ENCODE results near the gene CERK. TPM values are rescaled to one million over a fixed set of nuclear protein-coding genes. Genes with fewer than 3 reads are reported as not detected.
"Not testable (repeated sequence)": the region's sequence is repeated elsewhere in the genome, so short reads cannot be mapped to it uniquely, and the experiment has no call there.

The CERK gene
- total and polyA plus RNA-seq, 4 donors, result 7.9 to 24.3 (median 10.2) TPM

GRCh38 chr22:46635756-46636155 is 102.3 kb downstream of the CERK start:
- Histone ChIP-seq H3K4me3 (ENCODE audit: low read depth in 1 of 3, low read length in 3 of 3) (peak overlapping the region in 1 of 3 donors; percentile 47), H3K9me3 (ENCODE audit: control insufficient read depth in 4 of 4, low read length in 3 of 4) (no peaks in the 10 kb centered on the region), H3K36me3 (ENCODE audit: control insufficient read depth in 4 of 4, insufficient read depth in 3 of 4, low read depth in 1 of 4, low read length in 3 of 4) (no peaks in the 10 kb centered on the region), H3K4me1 (ENCODE audit: control insufficient read depth in 4 of 4, insufficient read depth in 4 of 4, low read length in 3 of 4) (peaks cover 0 to 40% (median 14%) of the 10 kb centered on the region in 4 donors), H3K9ac (ENCODE audit: low read depth in 1 of 2, low read length in 2 of 2) (no peak overlapping the region), H3K27ac (ENCODE audit: low read depth in 1 of 2, low read length in 2 of 2) (peak overlapping the region; percentile 77 to 93), H3K27me3 (ENCODE audit: control insufficient read depth in 4 of 4, insufficient read depth in 4 of 4, low read length in 3 of 4) (no peaks in the 10 kb centered on the region)
- 43% methylated on average over 11 of the region's 11 CpGs for WGBS
- DNase-seq (ENCODE audit: low spot score), result no peak
- TF ChIP-seq HNF4A (conservative IDR thresholded peaks at IDR 0.05) (no peak), REST (IDR thresholded peaks at IDR 0.05) (no peak), ATF3 (IDR thresholded peaks at IDR 0.05) (no peak), YY1 (IDR thresholded peaks at IDR 0.05) (no peak), JUND (IDR thresholded peaks at IDR 0.05) (no peak), RAD21 (IDR thresholded peaks at IDR 0.05) (no peak), FOXA2 (IDR thresholded peaks at IDR 0.05) (no peak)

- not testable (repeated sequence) for H3K27me3 ChIP-seq (ENCODE audit: control insufficient read depth in 4 of 4, insufficient read depth in 4 of 4, low read length in 3 of 4); H3K9me3 ChIP-seq (ENCODE audit: control insufficient read depth in 4 of 4, low read length in 3 of 4); H3K9ac ChIP-seq (ENCODE audit: low read depth in 1 of 2, low read length in 2 of 2); H3K36me3 ChIP-seq (ENCODE audit: control insufficient read depth in 4 of 4, insufficient read depth in 3 of 4, low read depth in 1 of 4, low read length in 3 of 4)
- peak; percentile 56 for DNase-seq (ENCODE audit: low spot score)
- H3K27ac ChIP-seq (ENCODE audit: low read depth in 1 of 2, low read length in 2 of 2), result peak overlapping the region; percentile 77 to 93
- TF ChIP-seq SP1 (IDR thresholded peaks at IDR 0.05) (peak; percentile 6), RXRA (IDR thresholded peaks at IDR 0.05) (peak in 1 of 2 donors; percentile 18)
- 30% methylated on average over 30 of the region's 30 CpGs for WGBS
- H3K4me3 ChIP-seq (ENCODE audit: low read depth in 1 of 3, low read length in 3 of 3), result peak overlapping the region in 1 of 3 donors; percentile 47
- H3K4me1 ChIP-seq (ENCODE audit: control insufficient read depth in 4 of 4, insufficient read depth in 4 of 4, low read length in 3 of 4), result peaks cover 0 to 39% (median 14%) of the 10 kb centered on the region in 4 donors
Observed at GRCh38 chr22:46634973-46635685, 102.9 kb downstream of the CERK start.

Other genes with a start within 250 kb of the CERK start
- 1 to 10 TPM in 1 of 2 donors, under 1 TPM in 1; 0.37 to 1.6 TPM for gene CELSR1, start 200.6 kb downstream of the CERK start, total RNA-seq
- gene CELSR1, start 200.6 kb downstream of the CERK start, polyA plus RNA-seq, result 1 to 10 TPM; 1.1 to 1.6 TPM
- gene GRAMD4, start 117.9 kb downstream of the CERK start, total RNA-seq, result 10 to 100 TPM; 15.9 to 27.3 TPM
- 10 to 100 TPM in 1 of 2 donors, 1 to 10 TPM in 1; 2.7 to 53.5 TPM for gene GRAMD4, start 117.9 kb downstream of the CERK start, polyA plus RNA-seq
- gene TBC1D22A, start 24.4 kb upstream of the CERK start, total RNA-seq, result 10 to 100 TPM in 1 of 2 donors, 1 to 10 TPM in 1; 8.3 to 12.4 TPM
- 1 to 10 TPM; 4.1 to 8.5 TPM for gene TBC1D22A, start 24.4 kb upstream of the CERK start, polyA plus RNA-seq